Measurements from ENCODE around the gene ITGA6. TPM values are rescaled to one million over a fixed set of nuclear protein-coding genes. Genes with fewer than 3 reads are reported as not detected.
"Not testable (repeated sequence)": the region's sequence is repeated elsewhere in the genome, so short reads cannot be mapped to it uniquely, and the experiment has no call there.

ITGA6 gene
- total RNA-seq, 4 donors from 2014 or later = 29.9 to 46.5 (median 36.6) TPM

DNA sequence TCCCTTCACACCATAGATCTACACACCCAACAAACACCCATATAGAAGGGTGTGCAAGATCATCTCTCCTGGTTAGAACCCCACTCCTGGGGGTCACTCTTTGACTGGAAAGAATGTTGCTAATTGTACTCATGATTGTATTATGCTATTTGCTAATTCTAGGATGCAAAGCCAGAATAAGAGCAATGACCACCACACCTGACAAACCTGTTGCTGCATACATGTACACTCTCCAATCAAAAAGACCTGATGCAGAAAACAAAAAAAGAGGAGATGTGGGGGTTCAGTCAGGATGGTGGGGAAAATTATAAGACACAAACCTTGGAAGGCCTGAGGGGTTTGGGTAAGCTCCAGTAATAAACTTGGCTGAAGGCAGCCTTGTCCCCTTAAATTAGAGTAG lies 91.6 kb downstream of the ITGA6 start:
- no peak overlapping the region for H3K27ac ChIP-seq (replicated peaks in 1 of 4)
- intact Hi-C loops (cut with DNase I) = no loop called here
- H3K27me3 ChIP-seq = no peaks in the 10 kb centered on the region
- no peak for TF ChIP-seq POLR2AphosphoS5 (IDR thresholded peaks at IDR 0.05)
- no peak for TF ChIP-seq EP300 (IDR thresholded peaks at IDR 0.05)
- TF ChIP-seq CTCF (IDR thresholded peaks at IDR 0.05) = no peak
- TF ChIP-seq POLR2A (IDR thresholded peaks at IDR 0.05; ENCODE audit: low read depth) = no peak
- H3K9me3 ChIP-seq = no peaks in the 10 kb centered on the region
- no peaks in the 10 kb centered on the region for H3K36me3 ChIP-seq
- no peak overlapping the region for H3K4me3 ChIP-seq
- DNase-seq (ENCODE audit: extremely low spot score) = peak; percentile 62
- no peaks in the 10 kb centered on the region for H3K4me1 ChIP-seq

DNA sequence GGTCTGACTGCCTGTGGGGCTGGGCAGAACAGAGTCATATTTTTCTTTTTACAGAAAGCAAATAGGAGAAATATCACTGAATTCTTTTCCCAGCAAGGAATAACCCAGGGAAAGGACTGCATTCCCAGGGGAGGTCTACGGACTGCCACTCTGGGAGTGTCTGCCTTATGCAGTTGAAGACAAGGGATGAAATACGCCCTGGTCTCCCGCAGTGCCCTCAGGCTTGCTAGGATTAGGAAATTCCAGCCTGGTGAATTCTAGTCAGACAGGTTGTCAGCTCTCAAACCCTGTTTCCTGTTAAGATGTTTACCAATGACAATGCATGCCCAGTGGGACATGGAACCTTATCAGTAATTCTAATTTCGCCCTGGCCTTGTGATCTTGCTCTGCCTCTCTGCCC lies 98.2 kb downstream of the ITGA6 start:
- Histone ChIP-seq H3K4me1 (no peaks in the 10 kb centered on the region), H3K27ac (replicated peaks in 1 of 4) (no peak overlapping the region), H3K9me3 (peaks cover 0 to 11% (median 9%) of the 10 kb centered on the region in 4 donors), H3K4me3 (no peak overlapping the region), H3K36me3 (no peaks in the 10 kb centered on the region), H3K27me3 (no peaks in the 10 kb centered on the region)
- intact Hi-C loops (cut with DNase I) = no loop called here
- WGBS = 92% methylated on average over 4 of the region's 4 CpGs
- TF ChIP-seq CTCF (IDR thresholded peaks at IDR 0.05) (no peak), EP300 (IDR thresholded peaks at IDR 0.05) (no peak), POLR2A (IDR thresholded peaks at IDR 0.05; ENCODE audit: low read depth) (no peak), POLR2AphosphoS5 (IDR thresholded peaks at IDR 0.05) (no peak)
- DNase-seq (ENCODE audit: extremely low spot score) = peak; percentile 31

- Histone ChIP-seq H3K4me1 (no peaks in the 10 kb centered on the region), H3K27ac (replicated peaks in 1 of 4) (no peak overlapping the region), H3K27me3 (no peaks in the 10 kb centered on the region), H3K36me3 (no peaks in the 10 kb centered on the region), H3K9me3 (peaks cover 0 to 3% (median 2%) of the 10 kb centered on the region in 4 donors), H3K4me3 (no peak overlapping the region)
- TF ChIP-seq POLR2AphosphoS5 (IDR thresholded peaks at IDR 0.05) (no peak), EP300 (IDR thresholded peaks at IDR 0.05) (no peak), CTCF (IDR thresholded peaks at IDR 0.05) (no peak), POLR2A (IDR thresholded peaks at IDR 0.05; ENCODE audit: low read depth) (no peak)
- 98% methylated on average over 2 of the region's 2 CpGs for WGBS
- intact Hi-C loops (cut with DNase I) = no loop called here
- DNase-seq (ENCODE audit: extremely low spot score) = no peak
Measured at GRCh38 chr2:172531309-172531708, 103.9 kb downstream of the ITGA6 start.

- H3K4me1 ChIP-seq; H3K4me3 ChIP-seq; DNase-seq (ENCODE audit: extremely low spot score); H3K27ac ChIP-seq (replicated peaks in 1 of 4); H3K27me3 ChIP-seq; H3K36me3 ChIP-seq; intact Hi-C loops (cut with DNase I); H3K9me3 ChIP-seq: not testable (repeated sequence)
- WGBS = 96% methylated on average over 2 of the region's 2 CpGs
Measured at GRCh38 chr2:172532461-172532860, 105.1 kb downstream of the ITGA6 start.

GRCh38 chr2:172533687-172534086 lies 106.3 kb downstream of the ITGA6 start:
- intact Hi-C loops (cut with DNase I) = no loop called here
- DNase-seq (ENCODE audit: extremely low spot score) = no peak
- H3K27ac ChIP-seq (replicated peaks in 1 of 4) = no peak overlapping the region
- no peaks in the 10 kb centered on the region for H3K27me3 ChIP-seq
- no peak overlapping the region for H3K4me3 ChIP-seq
- no peaks in the 10 kb centered on the region for H3K4me1 ChIP-seq
- no peaks in the 10 kb centered on the region for H3K36me3 ChIP-seq
- TF ChIP-seq POLR2AphosphoS5 (IDR thresholded peaks at IDR 0.05) = no peak
- no peak for TF ChIP-seq EP300 (IDR thresholded peaks at IDR 0.05)
- H3K9me3 ChIP-seq = no peaks in the 10 kb centered on the region
- 91% methylated on average over 1 of the region's 1 CpG for WGBS

DNA sequence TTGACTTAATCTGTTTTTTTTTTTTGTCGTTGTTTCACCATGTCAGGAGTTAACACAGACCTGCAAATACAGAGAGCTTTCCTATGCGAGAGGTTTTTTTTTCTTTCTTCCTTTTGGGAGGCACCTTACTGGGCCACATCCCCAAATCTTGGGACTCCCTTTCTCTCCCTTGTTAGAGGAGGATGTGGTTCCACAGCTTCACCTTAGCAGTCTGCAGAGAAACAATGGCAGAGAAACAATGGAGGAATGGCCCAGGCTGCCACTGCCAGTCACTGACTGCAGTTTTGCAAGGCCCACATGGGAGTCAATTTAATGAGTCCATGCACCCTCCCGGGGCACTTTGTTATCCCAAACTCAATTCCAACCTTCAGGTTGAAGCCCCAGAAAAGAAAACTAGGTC lies 107.7 kb downstream of the ITGA6 start:
- intact Hi-C loops (cut with DNase I) = no loop called here
- H3K36me3 ChIP-seq = no peaks in the 10 kb centered on the region
- no peak overlapping the region for H3K27ac ChIP-seq (replicated peaks in 1 of 4)
- WGBS = 94% methylated on average over 3 of the region's 3 CpGs
- H3K27me3 ChIP-seq = no peaks in the 10 kb centered on the region
- DNase-seq (ENCODE audit: extremely low spot score) = no peak
- H3K4me1 ChIP-seq = no peaks in the 10 kb centered on the region
- H3K9me3 ChIP-seq = no peaks in the 10 kb centered on the region
- no peak overlapping the region for H3K4me3 ChIP-seq
- no peak for TF ChIP-seq POLR2AphosphoS5 (IDR thresholded peaks at IDR 0.05)

- intact Hi-C loops (cut with DNase I); DNase-seq (ENCODE audit: extremely low spot score); H3K4me3 ChIP-seq; H3K27ac ChIP-seq (replicated peaks in 1 of 4); H3K4me1 ChIP-seq; H3K36me3 ChIP-seq; H3K9me3 ChIP-seq; H3K27me3 ChIP-seq: not testable (repeated sequence)
- no CpG with 5 or more reads among the region's 37 CpGs for WGBS
Measured at GRCh38 chr2:172537851-172538250, 110.5 kb downstream of the ITGA6 start.
